Cerebellar cortex (tissue), 1 donor: ENCODE data around the gene RBP4.

Experiments
- DNase-seq: peaks from one replicate; pipeline ENCODE4 v3.0.0-alpha.2; 2015; ENCODE audit warnings: low spot score

The RBP4 gene

DNA sequence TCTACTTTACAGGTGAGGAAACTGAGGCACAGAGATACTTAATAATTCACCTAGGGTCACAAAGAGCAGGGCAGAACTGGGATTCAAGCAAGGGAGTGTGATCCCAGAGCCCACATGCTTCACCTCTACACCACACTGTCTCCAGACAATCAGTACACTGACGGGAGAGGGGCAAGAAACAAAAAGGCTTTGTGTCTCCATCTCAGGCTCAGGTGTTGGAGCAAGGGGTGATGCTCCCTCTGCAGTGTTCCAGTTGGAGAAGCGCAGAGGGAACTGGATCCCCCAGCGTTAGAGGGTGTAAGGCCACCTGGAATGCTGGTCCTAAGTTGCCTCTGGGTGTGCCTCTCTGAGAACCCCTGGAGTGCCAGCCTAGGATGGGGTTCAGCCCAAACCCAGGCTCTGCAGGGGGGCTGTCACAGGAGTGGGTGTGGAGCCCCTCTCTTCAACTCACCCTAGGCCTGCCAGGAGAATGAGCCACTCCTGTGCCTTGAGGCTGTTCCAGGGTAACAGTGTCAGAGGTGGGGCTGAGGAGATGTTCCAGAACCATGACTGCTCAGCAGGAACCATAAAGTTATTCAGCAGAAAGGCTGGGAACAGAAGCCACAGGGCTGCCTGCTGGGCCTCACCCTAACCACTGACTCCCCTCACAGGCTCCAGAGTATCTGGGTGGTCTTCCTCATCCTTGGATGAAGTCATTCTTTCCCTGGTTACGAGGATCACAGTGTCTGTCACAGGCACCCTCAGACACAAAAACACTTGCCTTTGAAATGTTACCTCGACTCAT lies 5.5 kb downstream of the RBP4 start:
- DNase-seq, result no peak

DNA sequence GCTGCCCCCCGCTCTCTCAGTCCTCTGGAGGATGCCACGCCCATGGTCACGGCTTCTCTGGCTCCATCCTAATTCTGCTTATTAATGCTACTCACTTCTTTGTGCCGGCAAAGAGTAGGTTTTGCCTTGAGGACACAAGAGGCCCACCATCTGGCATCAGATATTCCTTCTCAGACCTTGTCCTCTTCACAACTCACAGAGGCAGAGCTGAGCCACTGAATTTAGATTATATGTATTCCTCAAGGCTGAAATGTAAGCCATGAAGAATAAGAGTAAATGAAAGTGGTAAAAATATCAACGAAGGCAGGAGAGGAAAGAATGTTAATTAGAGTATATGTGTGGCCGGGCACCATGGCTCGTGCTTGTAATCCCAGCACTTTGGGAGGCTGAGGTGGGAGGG lies 6.5 kb downstream of the RBP4 start:
- DNase-seq, result no peak

DNA sequence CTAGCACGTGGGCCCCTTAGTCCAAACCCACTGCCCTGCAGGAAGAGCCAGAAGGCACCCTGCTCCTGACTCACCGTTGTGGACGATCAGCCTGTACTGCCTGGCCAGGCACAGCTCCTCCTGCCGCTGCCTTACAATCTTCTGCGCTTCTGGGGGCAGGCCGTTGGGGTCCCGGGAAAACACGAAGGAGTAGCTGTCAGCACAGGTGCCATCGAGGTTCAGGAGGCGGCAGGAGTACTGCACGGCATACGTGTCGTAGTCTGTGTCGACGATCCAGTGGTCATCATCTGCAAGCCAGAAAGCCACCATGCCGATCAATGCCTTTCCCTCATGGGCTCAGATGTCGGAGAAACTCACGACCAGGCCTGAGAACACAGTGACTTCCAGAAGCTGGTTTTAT lies 7.3 kb downstream of the RBP4 start:
- no peak for DNase-seq

DNA sequence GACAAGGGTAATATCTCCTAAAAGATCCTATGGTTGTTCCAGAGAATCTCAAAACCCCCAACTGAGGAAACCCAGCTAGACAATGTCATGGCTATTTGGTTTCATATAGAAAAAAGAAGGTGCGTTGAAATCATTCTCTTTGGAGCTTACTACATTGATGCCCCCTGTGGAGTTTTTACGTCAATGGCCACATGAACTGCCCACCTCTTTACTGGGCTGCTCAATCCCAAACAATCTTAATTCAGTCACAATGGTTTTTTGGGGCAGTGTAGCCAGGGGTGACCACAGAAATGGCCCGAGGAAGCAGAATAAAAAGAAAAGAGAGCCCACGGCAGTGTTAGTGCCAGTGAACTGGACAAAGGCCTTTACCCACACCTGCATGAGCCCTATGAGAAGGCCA lies 7.8 kb downstream of the RBP4 start:
- DNase-seq, result no peak

DNA sequence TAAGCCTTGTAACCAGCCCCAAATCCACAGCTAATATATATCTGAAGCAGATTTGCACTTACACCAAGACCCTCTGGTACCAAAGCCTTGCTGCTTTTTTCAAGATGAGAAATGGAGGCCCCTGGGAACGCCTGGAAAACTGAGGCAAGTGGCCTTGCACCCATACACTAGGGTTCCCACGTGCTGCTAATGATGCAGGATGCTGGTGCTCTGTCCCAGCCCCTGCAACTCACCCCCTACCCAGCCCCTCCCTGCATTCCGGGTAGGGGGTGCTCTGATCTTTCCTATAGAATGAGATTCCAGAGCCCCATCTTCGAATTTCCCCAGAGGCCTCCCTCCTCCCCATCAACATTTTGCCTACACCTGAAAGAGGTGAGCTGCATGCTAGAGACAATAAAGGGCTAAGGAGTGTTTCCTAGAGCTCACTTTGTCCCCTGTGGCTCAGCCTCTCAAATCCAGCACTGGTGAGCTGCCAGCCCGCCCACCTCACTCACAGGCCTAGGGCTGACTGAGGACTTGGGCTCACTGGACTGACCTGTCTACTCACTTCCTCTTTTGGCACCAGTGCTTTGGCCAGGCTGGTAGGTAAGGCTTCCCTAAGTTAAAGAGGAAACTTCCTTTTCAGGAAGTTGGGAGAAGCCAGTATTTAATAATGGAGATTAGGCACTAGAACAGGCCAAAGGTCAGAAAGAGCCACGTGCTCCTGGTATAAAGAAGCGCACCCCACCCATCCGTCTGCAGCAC lies 9.8 kb downstream of the RBP4 start:
- no peak for DNase-seq

DNA sequence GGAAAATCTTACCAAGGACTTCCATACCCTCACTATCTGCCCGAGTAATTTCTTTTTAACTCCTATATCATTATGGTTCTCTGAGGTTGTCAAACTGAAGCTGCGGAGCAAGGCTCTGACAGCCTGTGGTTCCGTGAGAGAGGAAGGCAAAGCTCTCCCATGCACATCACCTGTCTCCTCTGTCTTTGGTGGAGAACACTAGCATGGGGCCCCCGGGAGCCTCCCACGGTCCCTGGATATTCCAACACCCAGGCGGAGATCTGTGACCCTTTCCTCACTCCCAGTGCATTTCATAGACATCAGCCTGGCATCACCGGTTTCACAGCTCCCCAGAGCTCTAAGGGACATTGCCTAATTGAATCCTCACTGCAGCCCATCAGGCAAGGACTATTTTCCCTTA lies 10.4 kb downstream of the RBP4 start:
- DNase-seq, result no peak

DNA sequence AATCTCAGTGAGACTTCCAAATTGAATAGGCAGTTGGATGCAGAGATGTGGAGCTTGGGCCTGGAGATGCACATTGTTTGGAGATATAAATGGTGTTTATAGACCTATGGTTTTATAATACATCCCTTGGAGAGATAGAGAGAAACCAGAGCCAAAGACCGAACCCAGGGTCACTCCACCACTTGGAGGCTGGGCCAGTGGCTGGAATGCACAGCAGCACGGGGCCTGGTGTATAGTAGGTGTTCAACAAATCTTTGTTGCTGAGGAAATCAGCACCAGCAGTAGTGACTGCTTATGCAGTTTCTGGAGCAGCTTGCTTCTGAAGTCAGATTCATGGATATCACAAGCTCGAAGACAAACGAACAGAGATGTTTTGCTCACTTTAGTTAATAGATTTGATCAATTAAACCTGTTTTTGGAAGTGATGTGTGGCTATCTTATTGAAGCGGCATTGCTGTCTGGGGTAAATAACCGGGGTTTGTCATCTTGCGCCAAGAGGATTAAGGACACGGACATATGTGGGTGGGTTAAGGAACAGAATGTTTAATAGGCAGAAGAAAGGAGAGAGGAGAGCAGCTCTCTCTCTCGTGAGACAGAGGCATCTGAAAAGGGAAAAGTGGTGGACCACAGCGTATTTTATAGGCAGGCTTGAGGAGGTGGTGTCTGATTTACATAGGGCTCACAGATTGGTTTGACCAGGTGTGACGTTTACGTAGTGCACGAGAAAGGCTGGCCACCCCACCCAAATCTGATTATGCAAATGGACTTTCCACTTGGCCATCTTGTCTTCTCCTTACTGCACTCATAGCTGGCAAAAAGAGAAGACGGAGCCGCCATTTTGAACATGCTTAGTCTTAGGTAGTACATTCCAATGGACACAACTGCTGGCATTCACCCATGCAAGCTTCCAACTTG lies 11.1 kb downstream of the RBP4 start:
- DNase-seq, result no peak

DNA sequence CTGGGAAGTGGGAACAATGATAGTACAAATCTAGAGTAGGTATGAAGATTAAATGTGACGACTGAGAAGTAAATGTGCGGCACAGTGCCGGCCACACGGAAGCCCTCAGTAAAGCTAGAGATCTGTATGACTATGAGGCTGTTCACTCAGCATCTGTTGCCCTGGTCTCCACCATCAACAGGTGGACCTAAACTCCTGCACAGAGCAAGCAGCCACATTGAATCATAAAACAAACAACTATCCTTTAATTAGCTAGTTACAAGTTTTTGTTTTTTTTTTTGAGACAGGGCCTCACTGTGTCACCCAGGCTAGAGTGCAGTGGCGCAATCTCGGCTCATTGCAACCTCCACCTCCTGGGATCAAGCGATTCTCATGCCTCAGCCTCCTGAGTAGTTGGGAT lies 16.6 kb downstream of the RBP4 start:
- no peak for DNase-seq

DNA sequence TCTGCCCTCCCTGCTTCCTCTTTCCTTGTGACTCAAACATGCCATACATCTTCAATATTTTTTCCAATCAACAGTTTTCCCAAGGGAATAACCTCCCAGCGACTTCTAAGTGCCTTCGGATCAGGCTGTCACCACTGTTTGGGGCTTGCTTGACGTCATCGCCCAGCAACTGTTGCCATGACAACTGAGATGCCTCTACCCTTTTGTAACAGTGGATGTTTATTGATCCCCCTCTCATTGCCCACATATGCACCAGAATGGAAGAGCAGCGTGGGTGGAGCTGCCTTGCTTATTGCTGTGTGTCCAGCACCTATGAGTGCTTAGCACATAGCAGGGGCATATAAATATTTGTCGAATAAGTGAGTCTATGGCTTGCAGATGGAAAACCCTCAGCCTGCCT lies 20.2 kb downstream of the RBP4 start:
- no peak for DNase-seq

DNA sequence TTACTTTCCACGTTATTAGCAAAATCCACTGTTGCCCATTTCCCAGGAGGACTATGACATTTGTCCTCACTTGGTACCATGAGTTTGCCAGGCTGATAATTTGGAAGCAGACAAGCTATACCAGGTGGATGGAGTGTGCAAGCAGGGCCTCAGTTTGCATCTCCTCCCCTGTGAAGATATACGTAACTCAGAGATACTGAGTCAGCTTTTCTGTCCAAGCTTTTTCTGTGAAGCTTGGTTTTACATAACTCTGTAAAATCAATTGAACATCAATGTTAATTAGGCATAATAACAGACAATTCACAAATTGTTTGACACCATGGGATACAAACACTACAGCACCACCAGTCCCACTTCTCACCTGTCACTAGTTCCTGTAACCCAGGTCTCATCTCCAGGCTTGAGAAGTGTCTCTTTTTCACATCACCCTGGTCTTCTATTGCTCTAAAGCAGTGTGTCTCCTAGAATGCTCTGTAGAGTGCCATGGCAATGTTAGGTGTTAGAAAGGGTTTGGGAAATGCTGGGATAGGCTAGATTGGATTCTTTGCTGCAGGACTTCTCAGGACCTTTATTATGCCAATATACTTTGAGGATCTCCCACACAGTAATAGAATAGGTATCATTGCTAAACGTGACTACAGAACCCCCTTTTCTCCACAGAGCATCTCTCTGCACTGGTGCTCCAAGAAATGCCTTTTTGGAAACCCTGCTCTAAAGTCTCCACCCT lies 20.9 kb downstream of the RBP4 start:
- DNase-seq, result no peak

DNA sequence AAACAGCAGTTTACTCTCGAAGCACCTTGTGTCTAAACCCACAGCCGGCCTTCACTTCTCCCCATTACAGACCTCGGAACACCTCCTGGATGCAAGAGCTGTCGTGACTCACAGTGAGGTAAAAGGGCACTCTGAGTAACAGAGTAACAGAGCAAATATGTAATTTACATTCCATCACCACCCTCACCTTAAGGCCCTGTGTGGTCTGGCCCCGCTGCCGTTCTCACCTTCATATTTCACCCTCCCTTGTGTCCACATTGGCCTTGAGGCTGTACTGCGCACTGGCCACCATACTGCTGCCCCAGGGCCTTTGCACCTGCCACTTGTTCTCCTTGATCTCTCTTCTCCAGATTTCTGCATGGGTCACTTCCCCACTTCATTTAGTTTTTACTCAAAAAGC lies 21.9 kb downstream of the RBP4 start:
- no peak for DNase-seq

DNA sequence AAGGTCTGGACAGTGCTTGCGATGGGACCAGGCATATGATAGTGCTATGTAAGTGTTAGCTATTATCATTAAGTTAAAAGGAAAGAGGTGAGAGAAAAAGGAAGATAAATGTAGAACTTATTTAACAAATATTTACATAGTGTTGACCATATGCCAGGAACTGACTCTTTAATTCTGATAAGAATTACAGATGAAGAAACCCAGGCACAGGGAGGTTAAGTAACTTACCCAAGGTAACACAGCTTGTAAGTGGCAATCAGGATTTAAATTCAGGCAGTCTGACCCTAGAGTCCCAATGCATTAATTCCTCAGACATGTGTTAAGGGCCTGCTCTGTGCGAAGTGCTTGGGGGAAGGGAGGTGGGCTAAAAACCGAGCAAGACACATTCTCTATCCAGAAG lies 23.5 kb downstream of the RBP4 start:
- DNase-seq, result no peak

DNA sequence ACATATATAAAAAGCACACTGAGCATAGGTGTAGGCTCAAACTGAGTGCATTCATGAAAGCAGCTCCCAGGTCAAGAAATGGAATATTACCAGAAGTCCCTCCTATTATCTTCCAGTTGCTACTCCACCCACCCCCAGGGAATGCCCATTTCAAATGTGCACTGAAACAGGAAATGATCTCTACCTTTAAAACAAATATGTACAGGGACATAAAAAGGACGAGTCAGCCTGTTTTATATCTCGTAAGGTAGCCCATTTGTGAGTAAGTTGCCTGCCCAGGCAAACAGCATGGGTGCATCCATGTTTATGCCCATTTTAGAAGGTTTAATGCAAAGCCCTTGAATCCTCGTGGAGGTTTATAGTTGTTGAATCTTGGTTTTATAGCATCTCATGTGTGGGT lies 24.1 kb downstream of the RBP4 start:
- DNase-seq, result no peak

DNA sequence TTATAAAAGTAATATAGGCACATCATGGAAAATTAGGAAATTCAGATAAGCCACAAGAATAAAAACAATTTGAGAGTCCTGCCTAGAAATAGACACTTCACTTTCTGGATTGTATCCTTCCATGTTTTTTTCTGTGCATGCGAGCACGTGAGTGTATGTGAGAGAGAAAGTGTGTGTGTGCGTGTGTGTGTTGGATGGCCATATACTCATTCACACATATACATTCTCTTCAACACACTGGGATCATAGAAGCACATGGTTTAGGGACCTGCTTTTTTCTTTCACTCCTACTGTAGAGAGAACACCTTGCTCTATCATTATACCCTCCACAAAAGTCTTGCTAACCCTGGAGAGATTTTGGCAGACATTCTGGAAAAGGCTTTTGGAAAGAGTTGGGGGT lies 27.1 kb downstream of the RBP4 start:
- DNase-seq, result no peak

DNA sequence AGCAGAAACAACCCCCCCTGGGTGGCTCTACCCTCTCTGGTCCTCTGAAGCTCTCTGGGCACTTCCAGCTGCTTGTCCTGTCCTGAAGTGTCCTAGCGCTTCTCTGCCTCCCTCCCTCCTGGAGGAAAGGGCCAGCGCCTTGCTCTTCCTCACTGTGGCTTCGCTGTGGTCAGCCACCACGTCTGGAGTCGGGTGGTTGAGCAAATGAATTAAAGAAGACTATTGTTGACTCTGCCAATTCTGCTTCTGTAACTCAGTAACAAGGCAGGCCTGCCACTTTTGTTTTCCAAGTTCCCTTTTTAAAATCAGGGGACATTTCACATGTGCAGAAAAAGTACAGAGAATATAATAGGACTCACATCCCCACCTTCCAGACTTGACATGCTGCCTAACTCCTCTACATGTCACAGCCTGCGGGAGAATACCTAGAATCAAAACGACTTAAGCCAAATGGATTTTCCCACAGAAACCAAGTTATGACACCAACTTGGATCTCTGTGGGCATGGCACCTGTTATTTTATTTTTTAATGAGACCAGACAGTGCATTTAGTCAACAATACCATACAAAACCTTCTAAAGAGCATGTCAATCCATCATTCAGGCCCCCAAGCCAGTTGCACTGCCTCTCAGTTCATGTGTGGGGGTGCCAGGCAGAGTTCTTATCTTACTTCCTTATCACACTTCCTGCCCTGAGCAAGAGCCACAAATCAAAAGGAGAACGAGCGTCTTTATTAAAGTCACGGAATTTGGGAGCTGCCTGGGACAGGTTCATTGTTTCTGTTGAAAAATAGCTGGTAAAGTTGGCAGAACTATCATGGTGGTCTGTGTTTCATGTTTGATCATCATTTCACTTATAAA lies 27.8 kb downstream of the RBP4 start:
- DNase-seq, result no peak

DNA sequence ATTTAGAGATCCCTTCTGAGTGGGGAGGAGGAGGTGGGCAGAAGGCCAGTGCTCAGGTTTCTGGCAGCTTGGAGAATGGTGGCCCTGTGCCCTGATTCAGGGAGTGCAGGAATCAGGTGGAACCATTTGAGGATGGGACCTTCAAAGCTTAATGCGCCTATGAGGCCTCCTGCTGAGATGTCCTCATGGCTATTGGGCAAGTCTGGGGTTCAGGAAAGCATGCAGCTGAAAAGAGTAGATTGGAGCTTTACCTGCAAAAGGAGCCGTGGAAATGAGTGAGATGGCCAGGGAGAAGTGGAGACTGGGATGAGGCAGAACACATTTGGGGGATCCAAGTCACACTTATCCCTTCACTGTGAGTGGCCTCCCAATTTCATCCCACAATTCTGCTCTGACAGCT lies 28.4 kb downstream of the RBP4 start:
- no peak for DNase-seq

DNA sequence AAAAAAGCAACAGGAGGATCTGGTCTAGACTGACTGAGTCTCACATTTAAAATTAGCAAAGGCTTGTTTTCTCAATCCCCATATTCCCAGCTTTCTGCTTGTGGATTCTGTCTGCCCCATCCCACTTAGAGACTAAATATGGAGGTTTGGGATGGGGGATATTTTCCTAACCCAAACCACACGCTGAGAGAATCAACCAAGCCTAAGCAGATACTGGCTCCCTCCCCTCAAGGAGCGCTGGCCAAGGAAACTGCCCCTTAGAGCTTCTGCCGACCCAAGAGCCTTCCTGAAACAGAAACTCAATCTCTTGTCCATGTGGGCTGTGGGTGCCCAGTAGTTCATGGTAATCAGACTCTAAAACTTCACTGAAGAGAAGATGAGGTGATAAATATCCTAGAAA lies 30.7 kb downstream of the RBP4 start:
- no peak for DNase-seq

DNA sequence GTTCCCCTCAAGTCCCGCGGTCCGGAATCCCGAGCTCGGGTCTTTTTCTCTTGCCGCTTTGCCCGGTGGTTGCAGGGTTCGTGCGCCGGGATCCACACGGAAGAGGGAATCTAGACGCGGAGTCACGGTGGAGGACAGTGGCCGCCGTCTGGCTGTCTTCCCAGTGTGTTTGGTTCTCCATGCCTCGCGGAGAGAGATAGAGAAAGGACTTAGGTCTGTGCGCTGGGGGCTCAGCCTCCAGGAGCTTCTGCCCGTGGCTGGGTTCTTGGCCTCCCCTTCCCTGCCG lies 33.0 kb downstream of the RBP4 start:
- no peak for DNase-seq

DNA sequence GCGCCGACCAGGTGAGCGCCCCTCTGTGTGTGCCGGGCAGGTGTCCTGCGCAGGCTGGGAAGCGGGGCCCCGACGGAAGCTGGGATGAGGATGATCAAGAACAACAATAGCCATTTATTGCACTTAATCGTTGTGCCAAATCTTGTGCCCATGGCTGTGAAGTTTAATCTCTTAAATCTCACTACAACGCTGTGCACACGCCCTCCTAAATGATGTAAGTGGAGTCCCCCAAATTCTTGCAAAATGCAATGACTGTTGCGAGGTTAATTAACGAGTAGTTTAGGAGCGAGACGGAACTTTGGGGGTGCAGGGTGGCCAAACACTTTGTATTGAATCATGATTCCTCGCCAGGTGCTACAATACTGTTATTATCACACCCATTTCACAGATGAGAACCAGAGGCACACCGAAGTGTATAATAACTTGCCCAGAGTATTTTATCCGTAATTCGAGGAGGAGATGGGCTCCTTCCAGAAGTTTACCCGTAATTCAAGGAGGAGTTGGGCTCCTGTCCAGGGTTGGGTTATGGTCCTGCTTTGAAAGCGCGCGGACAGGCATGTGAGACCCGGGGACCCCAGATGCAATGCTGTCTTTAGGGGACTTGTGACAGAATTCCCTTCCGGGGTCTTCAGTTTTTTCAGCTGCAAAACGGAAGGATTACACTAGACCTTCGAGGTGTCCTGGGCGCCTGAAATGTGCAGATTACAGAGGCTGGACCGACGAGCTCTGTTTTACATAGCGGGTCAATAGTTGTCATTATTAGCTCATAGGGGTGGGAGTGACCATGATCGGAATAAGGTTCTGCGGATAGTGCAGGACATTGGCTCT lies 33.5 kb downstream of the RBP4 start:
- no peak for DNase-seq
